GM18520 (cell line): Measurements from ENCODE around the gene DOLPP1.
"Not testable (repeated sequence)": the region's sequence is repeated elsewhere in the genome, so short reads cannot be mapped to it uniquely, and the experiment has no call there.

ENCODE experiments used
- ATAC-seq: cut with Tn5 transposase; IDR thresholded peaks from one replicate; pipeline ENCODE4 v1.9.1; 2021; ENCODE audit not compliant: unreplicated experiment

DOLPP1 gene

GRCh38 chr9:129080601-129081387 lies at the start of gene DOLPP1:
TSS of gene DOLPP1 (plus strand) at chr9:129081111. CDS start at chr9:129081132, 21 bp downstream.
- ATAC-seq, result peak; percentile 93

- ATAC-seq, result no peak
These were observed 49.4 kb upstream of the DOLPP1 start for GRCh38 chr9:129031514-129031913.

- ATAC-seq, result no peak
These were observed 48.3 kb upstream of the DOLPP1 start for GRCh38 chr9:129032541-129033159.

- no peak for ATAC-seq
These were observed 47.7 kb upstream of the DOLPP1 start for GRCh38 chr9:129033216-129033615.

- ATAC-seq, result not testable (repeated sequence)
These were observed 45.1 kb upstream of the DOLPP1 start for GRCh38 chr9:129035838-129036237.

- ATAC-seq, result peak; percentile 96
These were observed 44.5 kb upstream of the DOLPP1 start, which contains the start of gene MIGA2 for GRCh38 chr9:129036241-129036922. TSS of gene MIGA2 (plus strand) at chr9:129036626. CDS start at chr9:129040595, 3,969 bp downstream.

- ATAC-seq, result no peak
These were observed 43.8 kb upstream of the DOLPP1 start for GRCh38 chr9:129036923-129037766.

- ATAC-seq, result no peak
These were observed 43.2 kb upstream of the DOLPP1 start for GRCh38 chr9:129037767-129038098.

- no peak for ATAC-seq
These were observed 42.6 kb upstream of the DOLPP1 start for GRCh38 chr9:129038109-129038852.

GRCh38 chr9:129040113-129040643 lies 40.7 kb upstream of the DOLPP1 start:
- no peak for ATAC-seq

- no peak for ATAC-seq
These were observed 38.9 kb upstream of the DOLPP1 start for GRCh38 chr9:129042016-129042415.

- no peak for ATAC-seq
These were observed 28.3 kb upstream of the DOLPP1 start for GRCh38 chr9:129052592-129052991.

GRCh38 chr9:129053020-129053419 lies 27.9 kb upstream of the DOLPP1 start:
- no peak for ATAC-seq

GRCh38 chr9:129054163-129054851 lies 26.6 kb upstream of the DOLPP1 start:
- ATAC-seq, result no peak

- no peak for ATAC-seq
These were observed 21.7 kb upstream of the DOLPP1 start for GRCh38 chr9:129058965-129059795.

GRCh38 chr9:129059796-129060785 lies 20.8 kb upstream of the DOLPP1 start:
- no peak for ATAC-seq

GRCh38 chr9:129060991-129061390 lies 19.9 kb upstream of the DOLPP1 start:
- no peak for ATAC-seq
